Measurements from ENCODE around the gene SMAP2.

Gene SMAP2

DNA sequence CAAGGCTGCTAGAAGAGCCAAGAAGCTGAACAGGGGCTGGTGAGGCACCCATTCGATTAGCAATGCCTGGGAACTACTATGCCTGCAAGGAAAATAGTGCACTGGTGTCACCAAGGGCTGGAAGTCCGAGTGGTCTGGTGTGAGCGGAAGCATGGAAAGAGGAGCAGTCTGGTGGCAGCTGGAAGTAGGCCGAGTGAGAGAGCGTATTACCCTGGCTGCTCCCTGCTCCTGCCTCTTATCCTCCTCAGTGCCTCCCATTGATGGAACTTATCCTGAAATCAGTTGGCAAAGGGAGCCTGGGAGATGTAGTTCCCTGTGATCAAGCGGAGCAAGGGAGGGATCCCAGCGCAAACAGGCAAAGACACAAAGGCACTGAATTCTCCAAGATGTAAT lies 9.6 kb downstream of the SMAP2 start:
- H3K4me3 ChIP-seq (ENCODE audit: low read depth, low read length), result 0 out of 2 replicates have a peak overlapping the region, but pooled peaks have one; percentile 7

GRCh38 chr1:40383488-40384412 lies 10.2 kb downstream of the SMAP2 start:
- peak overlapping the region; percentile 31 for H3K4me3 ChIP-seq (ENCODE audit: low read depth, low read length)
- TF ChIP-seq, protein P1, sequence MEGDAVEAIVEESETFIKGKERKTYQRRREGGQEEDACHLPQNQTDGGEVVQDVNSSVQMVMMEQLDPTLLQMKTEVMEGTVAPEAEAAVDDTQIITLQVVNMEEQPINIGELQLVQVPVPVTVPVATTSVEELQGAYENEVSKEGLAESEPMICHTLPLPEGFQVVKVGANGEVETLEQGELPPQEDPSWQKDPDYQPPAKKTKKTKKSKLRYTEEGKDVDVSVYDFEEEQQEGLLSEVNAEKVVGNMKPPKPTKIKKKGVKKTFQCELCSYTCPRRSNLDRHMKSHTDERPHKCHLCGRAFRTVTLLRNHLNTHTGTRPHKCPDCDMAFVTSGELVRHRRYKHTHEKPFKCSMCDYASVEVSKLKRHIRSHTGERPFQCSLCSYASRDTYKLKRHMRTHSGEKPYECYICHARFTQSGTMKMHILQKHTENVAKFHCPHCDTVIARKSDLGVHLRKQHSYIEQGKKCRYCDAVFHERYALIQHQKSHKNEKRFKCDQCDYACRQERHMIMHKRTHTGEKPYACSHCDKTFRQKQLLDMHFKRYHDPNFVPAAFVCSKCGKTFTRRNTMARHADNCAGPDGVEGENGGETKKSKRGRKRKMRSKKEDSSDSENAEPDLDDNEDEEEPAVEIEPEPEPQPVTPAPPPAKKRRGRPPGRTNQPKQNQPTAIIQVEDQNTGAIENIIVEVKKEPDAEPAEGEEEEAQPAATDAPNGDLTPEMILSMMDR (IDR thresholded peaks at IDR 0.05; ENCODE audit: low read depth, low read length), result no peak

More for the DNA sequence above, 9.6 kb downstream of the SMAP2 start:
- TF ChIP-seq, protein P1 (IDR thresholded peaks at IDR 0.05; ENCODE audit: low read depth, low read length), result no peak

- TF ChIP-seq, protein P1 (IDR thresholded peaks at IDR 0.05; ENCODE audit: low read depth, low read length), result no peak
- no peak overlapping the region for H3K4me3 ChIP-seq (ENCODE audit: low read depth, low read length)
Observed at GRCh38 chr1:40384413-40384762, 10.9 kb downstream of the SMAP2 start.

DNA sequence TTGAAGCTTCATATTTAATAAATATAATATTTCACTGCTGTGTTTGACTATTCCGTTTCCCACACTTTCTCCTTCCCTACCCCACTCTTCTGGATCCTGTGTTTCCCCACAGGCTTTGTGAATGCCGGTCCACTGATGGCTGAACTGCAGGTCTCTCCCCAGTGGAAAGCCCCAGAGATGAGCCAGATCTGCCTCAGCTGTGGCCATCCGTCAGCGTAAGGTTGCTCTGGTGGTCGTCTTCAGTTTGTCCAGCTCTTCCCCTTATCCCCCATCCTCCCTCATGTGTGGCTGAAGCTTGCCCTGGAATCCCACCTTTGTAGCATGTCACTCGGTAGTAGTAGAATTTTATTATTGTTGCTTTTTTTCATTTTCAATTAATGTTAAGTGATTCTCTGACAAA lies 11.4 kb downstream of the SMAP2 start:
- TF ChIP-seq, protein P1 (IDR thresholded peaks at IDR 0.05; ENCODE audit: low read depth, low read length), result no peak
- H3K4me3 ChIP-seq (ENCODE audit: low read depth, low read length), result no peak overlapping the region

DNA sequence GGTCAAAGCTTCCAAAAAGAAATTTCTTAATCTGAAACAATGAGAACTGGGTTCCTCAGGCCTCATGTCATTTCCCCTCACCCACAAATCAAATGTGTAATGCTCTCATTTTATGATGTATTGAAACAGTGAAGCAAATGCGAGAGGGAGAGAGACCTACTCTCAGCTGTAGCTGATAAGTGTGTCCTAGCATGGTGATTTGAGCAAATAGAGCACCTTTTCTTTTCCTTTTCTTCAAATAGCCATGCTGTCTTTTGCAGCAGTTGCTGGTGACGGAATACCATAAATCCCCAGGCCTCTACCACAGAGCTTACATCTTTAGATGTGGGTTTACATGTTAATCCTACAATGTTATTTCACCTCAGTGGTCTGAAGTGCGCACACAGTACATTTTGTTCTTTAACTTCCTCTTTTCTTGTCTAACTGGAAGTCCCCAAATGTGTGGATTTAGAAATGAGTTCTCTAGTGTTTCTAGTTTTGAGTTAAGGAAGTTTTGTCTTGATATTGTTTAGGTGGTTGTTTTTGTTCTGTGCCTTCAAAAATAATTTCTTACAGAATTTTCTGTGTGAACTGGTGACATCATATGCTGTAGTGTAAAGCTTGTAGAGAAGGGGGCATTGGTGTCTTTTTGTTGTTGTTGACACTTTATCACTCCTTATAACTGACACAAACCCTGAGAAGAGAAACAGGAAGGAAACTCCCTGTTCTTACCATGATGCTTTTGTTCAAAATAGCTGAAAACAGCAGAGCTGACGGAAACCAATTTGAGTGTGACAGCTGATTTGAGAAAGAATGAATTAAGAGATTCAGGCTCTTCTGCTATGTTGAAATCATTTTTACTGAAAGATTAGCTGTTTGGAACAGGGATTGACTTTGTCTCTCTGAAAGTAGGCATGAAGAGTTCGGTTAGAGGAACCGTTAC lies 12.2 kb downstream of the SMAP2 start:
- no peak overlapping the region for H3K4me3 ChIP-seq (ENCODE audit: low read depth, low read length)
- TF ChIP-seq, protein P1 (IDR thresholded peaks at IDR 0.05; ENCODE audit: low read depth, low read length), result no peak

DNA sequence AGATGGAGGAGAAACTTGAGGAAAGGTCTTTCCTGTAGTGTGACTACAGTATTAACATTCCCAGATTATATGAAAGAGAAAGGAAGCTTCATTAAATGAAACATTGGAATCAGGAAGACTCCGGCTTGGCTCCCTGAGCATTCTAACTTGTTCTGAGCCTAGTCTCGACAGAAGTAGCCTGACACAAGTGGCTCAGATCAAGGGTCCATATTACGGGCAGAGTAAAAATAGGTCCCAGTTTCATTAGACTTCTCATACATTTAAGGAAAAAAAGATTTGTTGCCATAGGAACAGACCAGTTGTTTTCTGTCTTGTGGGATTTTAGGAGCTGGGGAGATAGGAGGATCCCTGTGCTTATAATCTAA lies 12.8 kb downstream of the SMAP2 start:
- TF ChIP-seq, protein P1 (IDR thresholded peaks at IDR 0.05; ENCODE audit: low read depth, low read length), result no peak
- H3K4me3 ChIP-seq (ENCODE audit: low read depth, low read length), result no peak overlapping the region

Data from WI38 (cell line).